ENCODE data around the gene PLCL1.
"Not testable (repeated sequence)": the region's sequence is repeated elsewhere in the genome, so short reads cannot be mapped to it uniquely, and the experiment has no call there.

Gene PLCL1

DNA sequence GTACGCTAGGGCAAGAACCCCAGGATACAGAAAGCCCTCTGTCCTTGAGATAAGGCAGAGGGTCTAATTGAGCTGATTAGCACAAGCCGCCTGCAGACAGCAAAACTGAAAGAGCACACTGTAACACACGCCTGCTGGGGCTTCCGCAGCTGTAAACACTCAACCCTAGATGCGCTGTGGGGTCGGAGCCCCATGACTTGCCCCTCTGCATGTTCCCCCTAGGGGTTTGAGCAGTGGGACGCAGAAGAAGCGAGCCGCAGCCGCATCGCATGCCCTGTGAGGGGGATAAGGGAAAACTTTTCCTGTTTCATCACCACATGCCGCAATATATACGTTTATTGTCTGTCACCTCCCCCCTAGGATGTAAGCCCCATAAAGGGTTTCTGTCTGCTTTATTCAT is 384.6 kb downstream of the PLCL1 start:
- Histone ChIP-seq H3K9ac (ENCODE audit: insufficient read length) (no peak overlapping the region), H3K36me3 (ENCODE audit: insufficient read depth, low read length) (no peaks in the 10 kb centered on the region), H3K4me3 (peak overlapping the region; percentile 53), H3K9me3 (ENCODE audit: low read depth, low read length) (no peaks in the 10 kb centered on the region), H3K27ac (no peak overlapping the region)
- DNase-seq (ENCODE audit: low read depth, low spot score), result no peak
- TF ChIP-seq POLR2AphosphoS5 (IDR thresholded peaks at IDR 0.05; ENCODE audit: borderline replicate concordance, low read depth, low read length) (no peak), FOXP2 (optimal IDR thresholded peaks at IDR 0.05; ENCODE audit: control extremely low read depth, extremely low read length, insufficient read depth) (no peak), EZH2 (IDR thresholded peaks at IDR 0.05) (no peak)

DNA sequence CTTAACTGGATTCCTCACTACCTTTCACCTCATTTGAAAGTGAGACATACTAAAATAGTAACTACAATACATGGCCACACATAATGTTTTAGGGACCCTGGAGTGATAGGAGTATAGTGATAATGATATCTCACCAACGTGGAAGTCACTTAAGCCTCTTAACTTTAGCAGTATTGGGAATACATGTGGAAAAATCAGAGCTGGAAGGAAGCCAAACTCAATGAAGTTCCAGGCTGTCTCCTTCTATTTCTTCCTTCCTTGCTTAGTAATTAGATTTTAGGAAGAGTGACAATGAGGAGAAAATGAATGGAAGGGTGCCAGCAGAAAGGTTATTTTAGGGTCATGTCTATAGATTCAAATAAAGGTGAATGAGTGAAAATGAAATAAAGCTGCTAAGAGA is 387.3 kb downstream of the PLCL1 start:
- H3K4me3 ChIP-seq, result no peak overlapping the region
- DNase-seq (ENCODE audit: low read depth, low spot score), result no peak
- TF ChIP-seq POLR2AphosphoS5 (IDR thresholded peaks at IDR 0.05; ENCODE audit: borderline replicate concordance, low read depth, low read length), result no peak
- TF ChIP-seq EZH2 (IDR thresholded peaks at IDR 0.05), result no peak
- no peak for TF ChIP-seq FOXP2 (optimal IDR thresholded peaks at IDR 0.05; ENCODE audit: control extremely low read depth, extremely low read length, insufficient read depth)
- no peaks in the 10 kb centered on the region for H3K36me3 ChIP-seq (ENCODE audit: insufficient read depth, low read length)
- H3K9ac ChIP-seq (ENCODE audit: insufficient read length), result no peak overlapping the region
- H3K27ac ChIP-seq, result no peak overlapping the region
- no peaks in the 10 kb centered on the region for H3K9me3 ChIP-seq (ENCODE audit: low read depth, low read length)

DNA sequence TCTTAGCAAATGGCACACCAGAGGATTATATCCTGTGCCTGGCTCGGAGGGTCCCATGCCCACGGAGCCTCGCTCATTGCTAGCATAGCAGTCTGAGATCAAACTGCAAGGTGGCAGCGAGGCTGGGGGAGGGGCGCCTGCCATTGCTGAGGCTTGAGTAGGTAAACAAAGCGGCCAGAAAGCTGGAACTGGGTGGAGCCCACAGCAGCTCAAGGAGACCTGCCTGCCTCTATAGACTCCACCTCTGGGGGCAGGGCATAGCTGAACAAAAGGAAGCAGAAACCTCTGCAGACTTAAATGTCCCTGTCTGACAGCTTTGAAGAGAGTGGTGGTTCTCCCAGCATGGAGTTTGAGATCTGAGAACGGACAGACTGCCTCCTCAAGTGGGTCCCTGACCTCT is 392.2 kb downstream of the PLCL1 start:
- not testable (repeated sequence) for H3K9me3 ChIP-seq (ENCODE audit: low read depth, low read length); H3K4me3 ChIP-seq; DNase-seq (ENCODE audit: low read depth, low spot score); H3K36me3 ChIP-seq (ENCODE audit: insufficient read depth, low read length); H3K9ac ChIP-seq (ENCODE audit: insufficient read length); H3K27ac ChIP-seq

Data from SK-N-MC (cell line).